WERI-Rb-1 (cell line): ENCODE data around the gene TCF12.

ENCODE experiments used
- DNase-seq: peaks from one replicate; pipeline ENCODE4 v3.0.0-alpha.2; 2020
- H3K27ac ChIP-seq: fragments of 250-450 bp; sonication (Bioruptor Pico); 2 replicates; pipeline ENCODE4 v1.5.1; 2020; ENCODE audit warnings: mild to moderate bottlenecking, moderate library complexity
- H3K27me3 ChIP-seq: fragments of 250-450 bp; sonication (Bioruptor Pico); 2 replicates; pipeline ENCODE4 v1.5.1; 2021; ENCODE audit warnings: mild to moderate bottlenecking, low read depth, moderate library complexity; ENCODE audit not compliant: insufficient read depth, severe bottlenecking
- H3K36me3 ChIP-seq: fragments of 250-450 bp; sonication (Bioruptor Pico); 2 replicates; pipeline ENCODE4 v1.5.1; 2020; ENCODE audit warnings: mild to moderate bottlenecking, moderate library complexity
- H3K4me3 ChIP-seq: 2 replicates; pipeline ENCODE4 v1.5.1; 2011; ENCODE audit warnings: low read depth, mild to moderate bottlenecking, control low read depth, low read length
- H3K9me3 ChIP-seq: fragments of 250-450 bp; sonication (Bioruptor Pico); 2 replicates; pipeline ENCODE4 v1.5.1; 2021; ENCODE audit warnings: mild to moderate bottlenecking, moderate library complexity; ENCODE audit not compliant: severe bottlenecking
- CTCF ChIP-seq: IDR thresholded peaks from 2 replicates; pipeline ENCODE4 v1.5.1; 2011; ENCODE audit warnings: low read depth, mild to moderate bottlenecking, control low read depth, inconsistent platforms, low read length

The TCF12 gene

GRCh38 chr15:57048930-57049549 lies 130.6 kb downstream of the TCF12 start:
- Histone ChIP-seq H3K27ac (no peak overlapping the region), H3K27me3 (no peaks in the 10 kb centered on the region), H3K36me3 (no peaks in the 10 kb centered on the region), H3K9me3 (no peaks in the 10 kb centered on the region), H3K4me3 (no peak overlapping the region)
- no peak for DNase-seq
- TF ChIP-seq CTCF, result no peak

GRCh38 chr15:57053470-57053869 lies 135.0 kb downstream of the TCF12 start:
- no peaks in the 10 kb centered on the region for H3K36me3 ChIP-seq
- no peaks in the 10 kb centered on the region for H3K27me3 ChIP-seq
- H3K9me3 ChIP-seq, result no peaks in the 10 kb centered on the region
- TF ChIP-seq CTCF, result no peak
- DNase-seq, result no peak
- H3K4me3 ChIP-seq, result no peak overlapping the region
- no peak overlapping the region for H3K27ac ChIP-seq

GRCh38 chr15:57054204-57054750 lies 135.8 kb downstream of the TCF12 start:
- DNase-seq, result no peak
- H3K9me3 ChIP-seq, result no peaks in the 10 kb centered on the region
- TF ChIP-seq CTCF, result no peak
- H3K27ac ChIP-seq, result no peak overlapping the region
- H3K36me3 ChIP-seq, result no peaks in the 10 kb centered on the region
- no peak overlapping the region for H3K4me3 ChIP-seq
- H3K27me3 ChIP-seq, result no peaks in the 10 kb centered on the region

- no peaks in the 10 kb centered on the region for H3K36me3 ChIP-seq
- H3K27ac ChIP-seq, result no peak overlapping the region
- no peak for TF ChIP-seq CTCF
- no peak overlapping the region for H3K4me3 ChIP-seq
- DNase-seq, result no peak
- no peaks in the 10 kb centered on the region for H3K27me3 ChIP-seq
- H3K9me3 ChIP-seq, result no peaks in the 10 kb centered on the region
Measured at GRCh38 chr15:57056357-57056756, 137.9 kb downstream of the TCF12 start.

- no peak for TF ChIP-seq CTCF
- Histone ChIP-seq H3K9me3 (no peaks in the 10 kb centered on the region), H3K36me3 (no peaks in the 10 kb centered on the region), H3K27ac (no peak overlapping the region), H3K27me3 (no peaks in the 10 kb centered on the region), H3K4me3 (no peak overlapping the region)
- no peak for DNase-seq
Measured at GRCh38 chr15:57057134-57057930, 138.9 kb downstream of the TCF12 start.
